Trophoblast cell (in vitro differentiated cells and primary cell): ENCODE data around the gene ITGAL.

Experiments
- DNase-seq, 2 donors: peaks; one replicate each; pipeline ENCODE4 v3.0.0-alpha.2; 2016
- H2AFZ ChIP-seq: 2 replicates; pipeline ENCODE4 v1.6.1; 2013; ENCODE audit warnings: low read length, moderate library complexity, mild to moderate bottlenecking; ENCODE audit not compliant: insufficient read depth, poor library complexity
- H2AK5ac ChIP-seq: 2 replicates; pipeline ENCODE4 v1.6.1; 2013; ENCODE audit warnings: mild to moderate bottlenecking, low read length
- H2BK120ac ChIP-seq: 2 replicates; pipeline ENCODE4 v1.6.1; 2013; ENCODE audit warnings: low read length, mild to moderate bottlenecking, moderate library complexity; ENCODE audit not compliant: insufficient read depth, poor library complexity
- H2BK12ac ChIP-seq: 2 replicates; pipeline ENCODE4 v1.6.1; 2013; ENCODE audit warnings: mild to moderate bottlenecking, low read length, moderate library complexity
- H2BK5ac ChIP-seq: 2 replicates; pipeline ENCODE4 v1.6.1; 2013; ENCODE audit warnings: low read length, low read depth, moderate library complexity, mild to moderate bottlenecking; ENCODE audit not compliant: poor library complexity
- H3K14ac ChIP-seq: 2 replicates; pipeline ENCODE4 v1.6.1; 2013; ENCODE audit warnings: mild to moderate bottlenecking, low read length
- H3K18ac ChIP-seq: 2 replicates; pipeline ENCODE4 v1.6.1; 2013; ENCODE audit warnings: mild to moderate bottlenecking, low read length
- H3K23ac ChIP-seq: 2 replicates; pipeline ENCODE4 v1.6.1; 2013; ENCODE audit warnings: low read length
- H3K27ac ChIP-seq: 2 replicates; pipeline ENCODE4 v1.5.1; 2013; ENCODE audit warnings: low read depth, mild to moderate bottlenecking, inconsistent platforms, low read length, moderate library complexity
- H3K27me3 ChIP-seq: 2 replicates; pipeline ENCODE4 v1.6.1; 2013; ENCODE audit warnings: inconsistent platforms, mild to moderate bottlenecking, low read length, moderate library complexity; ENCODE audit not compliant: insufficient read depth
- H3K36me3 ChIP-seq, 2 experiments: 1 replicate in 1 of 2; 2 replicates in 1 of 2; pipeline ENCODE4 v1.6.1; 2013; ENCODE audit warnings: low read length in 2 of 2, mild to moderate bottlenecking in 2 of 2, moderate library complexity in 1 of 2; ENCODE audit not compliant: insufficient read depth in 2 of 2, control insufficient read depth in 1 of 2
- H3K4ac ChIP-seq: 2 replicates; pipeline ENCODE4 v1.6.1; 2013; ENCODE audit warnings: low read depth, mild to moderate bottlenecking, low read length, moderate library complexity
- H3K4me1 ChIP-seq, 2 experiments: 1 replicate in 1 of 2; 2 replicates in 1 of 2; pipeline ENCODE4 v1.6.1; 2013; ENCODE audit warnings: low read length in 2 of 2, mild to moderate bottlenecking in 2 of 2, moderate library complexity in 1 of 2; ENCODE audit not compliant: insufficient read depth in 2 of 2, control insufficient read depth in 1 of 2
- H3K4me2 ChIP-seq: 2 replicates; pipeline ENCODE4 v1.6.1; 2013; ENCODE audit warnings: inconsistent platforms, mild to moderate bottlenecking, low read length, moderate library complexity
- H3K4me3 ChIP-seq: 2 replicates; pipeline ENCODE4 v1.5.1; 2013; ENCODE audit warnings: mild to moderate bottlenecking, low read depth, low read length, inconsistent platforms
- H3K79me1 ChIP-seq: one replicate; pipeline ENCODE4 v1.6.1; 2013; ENCODE audit warnings: low read length
- H3K79me2 ChIP-seq: 2 replicates; pipeline ENCODE4 v1.6.1; 2013; ENCODE audit warnings: low read length, mild to moderate bottlenecking; ENCODE audit not compliant: control insufficient read depth, insufficient read depth, poor library complexity
- H3K9ac ChIP-seq: 2 replicates; pipeline ENCODE4 v1.6.1; 2013; ENCODE audit warnings: mild to moderate bottlenecking, low read length
- H3K9me3 ChIP-seq: 2 replicates; pipeline ENCODE4 v1.6.1; 2013; ENCODE audit warnings: low read depth, mild to moderate bottlenecking, control low read depth, inconsistent platforms, low read length; ENCODE audit not compliant: insufficient read depth
- H4K12ac ChIP-seq: 2 replicates; pipeline ENCODE4 v1.6.1; 2013; ENCODE audit warnings: low read depth, mild to moderate bottlenecking, low read length, moderate library complexity
- H4K8ac ChIP-seq: 2 replicates; pipeline ENCODE4 v1.6.1; 2013; ENCODE audit warnings: low read depth, mild to moderate bottlenecking, low read length, moderate library complexity
- H4K91ac ChIP-seq: one replicate; pipeline ENCODE4 v1.6.1; 2013; ENCODE audit warnings: low read depth, mild to moderate bottlenecking, low read length, moderate library complexity
- WGBS: extraction: QIAGEN DNeasy Blood & Tissue Kit; methylation state at CpG from one replicate; pipeline ENCODE4 v1.1.7; 2013; ENCODE audit warnings: missing lambda C conversion rate; ENCODE audit not compliant: insufficient read length, insufficient coverage; ENCODE audit errors: extremely low coverage; 5-methylcytosine and 5-hydroxymethylcytosine counted together

ITGAL gene

GRCh38 chr16:30559690-30560089, 87.1 kb downstream of the ITGAL start:
- H2AFZ ChIP-seq = no peak overlapping the region
- no peak overlapping the region for H4K8ac ChIP-seq
- no peak overlapping the region for H2AK5ac ChIP-seq
- no peak overlapping the region for H3K14ac ChIP-seq
- no peak overlapping the region for H3K9ac ChIP-seq
- no peak overlapping the region for H3K23ac ChIP-seq
- no peak overlapping the region for H3K27ac ChIP-seq
- H3K79me2 ChIP-seq = peaks cover 6% of the 10 kb centered on the region
- peak overlapping the region; percentile 47 for H4K91ac ChIP-seq
- peaks cover 4 to 7% of the 10 kb centered on the region in 2 experiments for H3K4me1 ChIP-seq
- no peak overlapping the region for H4K12ac ChIP-seq
- no CpG with 5 or more reads among the region's 6 CpGs for WGBS
- no peak for DNase-seq
- H2BK120ac ChIP-seq = no peak overlapping the region
- H3K18ac ChIP-seq = no peak overlapping the region
- no peak overlapping the region for H2BK5ac ChIP-seq
- H3K4me3 ChIP-seq = no peak overlapping the region
- peak overlapping the region; percentile 43 for H2BK12ac ChIP-seq
- peaks cover 13% of the 10 kb centered on the region for H3K79me1 ChIP-seq
- H3K27me3 ChIP-seq = no peaks in the 10 kb centered on the region
- H3K4ac ChIP-seq = no peak overlapping the region
- H3K4me2 ChIP-seq = no peak overlapping the region
- H3K36me3 ChIP-seq = peaks cover 10 to 11% of the 10 kb centered on the region in 2 experiments
- H3K9me3 ChIP-seq = no peaks in the 10 kb centered on the region

- Histone ChIP-seq H2BK5ac (no peak overlapping the region), H3K4me1 (peaks cover 2 to 5% of the 10 kb centered on the region in 2 experiments), H4K12ac (no peak overlapping the region), H3K9me3 (no peaks in the 10 kb centered on the region), H2AFZ (no peak overlapping the region), H3K9ac (no peak overlapping the region), H3K36me3 (no peaks in the 10 kb centered on the region), H3K79me2 (peaks cover 6% of the 10 kb centered on the region), H3K18ac (no peak overlapping the region), H3K4me2 (peak overlapping the region; percentile 43), H3K27me3 (no peaks in the 10 kb centered on the region), H2AK5ac (no peak overlapping the region), H2BK120ac (no peak overlapping the region), H2BK12ac (peak overlapping the region; percentile 19), H3K4ac (no peak overlapping the region), H4K8ac (no peak overlapping the region), H3K4me3 (no peak overlapping the region), H4K91ac (no peak overlapping the region), H3K14ac (no peak overlapping the region), H3K23ac (no peak overlapping the region), H3K79me1 (peaks cover 13% of the 10 kb centered on the region), H3K27ac (no peak overlapping the region)
- WGBS = no CpG with 5 or more reads among the region's 46 CpGs
- DNase-seq = no peak
Observed at GRCh38 chr16:30561089-30561816, 88.7 kb downstream of the ITGAL start.

- Histone ChIP-seq H3K27me3 (no peaks in the 10 kb centered on the region), H4K8ac (no peak overlapping the region), H3K4me3 (no peak overlapping the region), H3K36me3 (no peaks in the 10 kb centered on the region), H3K79me1 (peaks cover 13% of the 10 kb centered on the region), H2BK5ac (no peak overlapping the region), H2AFZ (no peak overlapping the region), H2AK5ac (no peak overlapping the region), H3K18ac (no peak overlapping the region), H2BK12ac (no peak overlapping the region), H3K9ac (no peak overlapping the region), H4K12ac (no peak overlapping the region), H3K9me3 (no peaks in the 10 kb centered on the region), H3K4me1 (peaks cover 0 to 3% of the 10 kb centered on the region in 2 experiments), H4K91ac (no peak overlapping the region), H3K4ac (no peak overlapping the region), H3K79me2 (peaks cover 6% of the 10 kb centered on the region), H3K4me2 (no peak overlapping the region), H2BK120ac (no peak overlapping the region), H3K14ac (no peak overlapping the region), H3K27ac (no peak overlapping the region), H3K23ac (no peak overlapping the region)
- no CpG with 5 or more reads among the region's 14 CpGs for WGBS
- no peak for DNase-seq
Observed at GRCh38 chr16:30562021-30562420, 89.5 kb downstream of the ITGAL start.

GRCh38 chr16:30565526-30565925, 93.0 kb downstream of the ITGAL start:
- Histone ChIP-seq H3K9ac (no peak overlapping the region), H3K36me3 (peaks cover 0 to 3% of the 10 kb centered on the region in 2 experiments), H3K4me1 (no peaks in the 10 kb centered on the region), H3K79me2 (no peaks in the 10 kb centered on the region), H3K23ac (no peak overlapping the region), H4K12ac (no peak overlapping the region), H3K4ac (no peak overlapping the region), H3K27ac (no peak overlapping the region), H2BK12ac (no peak overlapping the region), H3K27me3 (no peaks in the 10 kb centered on the region), H4K91ac (no peak overlapping the region), H2BK5ac (no peak overlapping the region), H4K8ac (no peak overlapping the region), H3K18ac (no peak overlapping the region), H3K4me3 (no peak overlapping the region), H3K9me3 (peaks cover 2% of the 10 kb centered on the region), H2AK5ac (no peak overlapping the region), H3K14ac (no peak overlapping the region), H3K4me2 (no peak overlapping the region), H2AFZ (no peak overlapping the region), H2BK120ac (no peak overlapping the region), H3K79me1 (no peaks in the 10 kb centered on the region)
- no peak for DNase-seq
- WGBS = no CpG with 5 or more reads among the region's 7 CpGs
